HS-5 (cell line): ENCODE results near the gene ZCCHC7.
"Not testable (repeated sequence)": the region's sequence is repeated elsewhere in the genome, so short reads cannot be mapped to it uniquely, and the experiment has no call there.

Experiments used
- DNase-seq: peaks from one replicate; pipeline ENCODE4 v3.0.0-alpha.2; 2012; ENCODE audit warnings: low read depth

Gene ZCCHC7

DNA sequence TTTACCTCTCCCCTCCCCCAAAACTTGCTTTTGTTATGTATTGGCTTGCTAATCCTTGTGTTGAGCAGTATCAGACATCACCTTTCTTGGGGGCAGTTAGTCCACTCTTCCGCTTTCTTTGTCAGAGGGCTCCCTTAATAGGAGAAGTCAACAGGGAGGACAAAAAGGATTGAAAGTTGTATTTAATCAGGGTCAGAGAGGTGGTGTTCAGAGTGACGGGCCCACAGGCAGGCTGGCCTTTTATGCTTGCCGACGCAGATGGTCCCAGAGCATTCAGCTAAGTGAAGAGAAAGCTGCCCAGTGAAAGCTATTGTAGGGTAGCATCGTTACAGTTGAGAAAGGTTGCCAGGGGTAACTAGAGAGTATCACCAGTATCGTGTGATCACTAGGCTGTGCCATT lies 131.1 kb downstream of the ZCCHC7 start:
- DNase-seq: no peak

DNA sequence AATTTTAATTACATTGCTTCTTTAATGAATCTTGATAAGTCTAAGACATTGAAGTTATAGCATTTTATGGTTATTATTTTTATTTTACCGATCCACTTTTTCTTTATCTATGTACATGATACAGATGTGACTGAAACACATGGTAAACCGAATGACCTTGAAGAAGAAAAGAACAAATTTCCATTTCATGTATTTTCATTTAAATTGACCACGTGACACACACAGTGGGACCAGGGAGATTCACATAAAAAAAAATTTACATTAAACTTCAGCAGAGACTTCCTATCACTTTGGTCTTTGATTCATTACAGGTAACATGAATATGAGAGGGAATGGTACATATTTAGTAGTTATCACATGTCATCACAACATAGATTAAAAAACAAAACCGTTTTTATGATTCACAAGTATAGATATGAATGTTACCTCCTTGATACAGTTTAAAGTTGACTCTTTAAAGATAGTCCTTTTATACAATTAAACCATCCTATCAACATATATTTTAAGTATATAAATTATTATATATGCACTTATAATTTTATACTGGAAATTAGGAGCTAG lies 133.1 kb downstream of the ZCCHC7 start:
- no peak for DNase-seq

DNA sequence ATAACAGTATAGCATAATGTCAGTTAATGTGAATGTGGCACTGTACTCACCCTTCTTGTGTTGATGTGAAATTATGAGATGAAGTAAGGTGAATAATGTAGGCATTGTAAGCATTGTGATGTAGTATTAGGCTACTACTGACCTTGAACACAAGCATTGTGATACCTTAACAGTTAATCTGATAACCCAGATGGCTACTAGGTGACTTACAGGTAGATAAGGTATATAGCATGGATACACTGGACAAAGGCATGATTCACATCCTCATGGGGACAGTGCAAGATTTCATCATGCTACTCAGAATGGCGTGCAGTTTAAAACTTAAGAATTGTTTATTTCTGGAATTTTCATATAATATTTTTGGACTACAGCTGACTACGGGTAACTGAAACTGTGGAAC lies 134.8 kb downstream of the ZCCHC7 start:
- no peak for DNase-seq

DNA sequence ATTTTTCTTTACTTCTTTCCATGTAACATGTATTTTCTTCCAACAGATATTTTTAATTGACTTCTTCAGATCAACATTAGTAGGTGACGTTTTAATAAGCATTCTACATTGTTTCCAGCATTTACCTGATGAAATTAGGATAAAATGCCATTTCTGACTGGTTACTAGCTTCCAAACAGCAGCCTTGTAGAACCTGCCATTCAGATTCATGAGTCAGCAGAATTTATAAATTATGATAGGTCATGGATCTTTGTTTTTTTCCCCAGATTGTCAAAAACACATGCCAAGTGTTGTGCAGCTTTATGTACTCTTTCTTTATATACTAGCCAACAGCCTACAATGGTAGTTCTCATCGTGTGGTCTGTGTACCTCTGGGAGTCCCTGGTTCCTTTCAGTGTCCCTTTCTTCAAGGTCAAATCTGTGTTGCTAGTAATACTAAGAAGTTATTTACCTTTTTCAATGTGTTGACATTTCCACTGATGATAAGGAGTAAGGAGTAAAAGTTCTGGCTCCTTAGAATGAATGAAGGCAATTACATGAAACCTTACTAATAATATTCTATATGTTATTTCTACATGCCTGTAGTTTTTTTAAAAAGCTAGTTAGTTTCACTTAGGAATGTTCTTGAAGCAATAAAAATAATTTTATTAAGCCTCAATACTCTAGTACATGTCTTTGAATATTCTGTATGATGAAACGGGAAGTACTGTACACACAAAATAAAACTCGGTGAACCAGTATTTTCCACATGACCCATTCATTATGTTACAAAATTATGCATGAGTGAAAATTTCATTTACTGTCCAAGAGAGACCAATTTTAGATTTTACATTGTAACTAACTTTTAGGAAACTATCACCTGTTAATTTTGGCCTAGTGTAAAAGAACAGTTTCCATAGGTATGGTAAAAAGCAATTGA lies 135.8 kb downstream of the ZCCHC7 start:
- DNase-seq: no peak

DNA sequence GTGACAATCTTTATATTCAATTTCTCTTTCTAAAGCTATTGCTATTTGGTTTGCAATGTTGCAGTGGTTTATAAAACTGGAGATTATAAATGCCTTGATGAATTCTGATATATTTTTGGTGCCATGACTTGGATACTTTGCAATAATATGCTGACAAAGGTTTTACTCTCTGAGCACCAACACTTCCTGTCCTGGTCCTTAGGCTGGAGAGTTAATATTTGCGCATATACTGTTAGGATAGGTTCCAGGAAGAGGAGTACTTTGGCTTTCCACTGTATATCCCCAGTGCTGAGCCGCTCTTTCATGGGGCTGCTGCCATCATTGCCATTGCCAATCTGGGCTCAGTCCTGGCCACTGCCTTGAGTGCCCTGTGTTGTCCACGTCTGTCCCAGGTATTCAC lies 139.6 kb downstream of the ZCCHC7 start:
- no peak for DNase-seq

DNA sequence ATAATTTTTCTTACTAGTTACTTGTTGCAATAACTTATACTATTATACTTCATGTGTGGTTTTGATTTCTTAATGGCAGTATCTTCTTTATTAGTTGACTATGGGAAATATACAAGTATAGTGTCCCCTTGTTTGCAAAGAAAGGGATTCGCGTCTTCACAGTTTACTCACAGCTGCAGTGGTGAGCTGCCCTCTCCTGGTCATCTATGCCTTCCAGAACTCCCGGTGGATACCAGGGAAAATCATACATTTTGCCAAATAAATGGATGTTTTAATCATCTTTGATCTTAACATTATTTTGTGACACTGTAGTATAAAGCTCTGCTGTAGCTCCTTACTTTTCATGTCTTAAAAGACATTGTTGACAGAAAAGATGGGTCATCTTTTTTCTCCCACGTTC lies 142.0 kb downstream of the ZCCHC7 start:
- no peak for DNase-seq

DNA sequence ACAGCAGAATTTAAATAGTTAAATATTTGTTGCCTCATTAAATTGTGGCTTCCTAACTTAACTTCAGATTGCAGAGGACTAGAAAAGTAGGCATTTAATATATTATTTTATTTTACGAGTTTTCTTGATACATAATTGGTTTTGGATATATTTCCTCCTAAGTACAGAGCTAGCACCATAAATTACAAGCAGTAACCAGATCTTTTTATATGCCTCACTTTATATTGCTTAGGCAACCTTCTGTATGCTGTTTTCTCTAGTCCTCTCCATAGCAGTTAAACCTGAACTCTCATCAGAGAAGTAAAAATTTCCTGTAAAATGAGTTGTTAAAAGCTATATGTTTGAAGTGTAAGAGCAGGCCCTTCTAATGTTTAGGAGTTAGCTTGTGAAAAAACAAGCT lies 144.2 kb downstream of the ZCCHC7 start:
- DNase-seq: no peak

DNA sequence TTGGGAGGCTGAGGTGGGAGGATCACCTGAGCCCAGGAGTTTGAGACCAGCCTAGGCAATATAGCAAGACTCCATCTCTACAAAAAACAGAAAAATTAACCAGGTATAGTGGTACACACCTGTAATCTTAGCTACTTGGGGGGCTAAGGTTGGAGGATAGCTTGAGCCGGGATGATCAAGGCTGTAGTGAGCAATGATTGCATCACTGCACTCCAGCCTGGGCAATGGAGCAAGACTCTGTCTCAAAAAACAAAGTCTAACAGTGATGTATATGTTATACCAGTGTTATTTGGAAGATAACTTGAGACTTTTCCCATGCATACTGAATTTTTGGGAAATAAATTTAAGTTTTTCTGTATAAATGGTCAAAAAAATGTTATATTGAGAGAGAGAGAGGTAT lies 146.3 kb downstream of the ZCCHC7 start:
- DNase-seq: no peak

DNA sequence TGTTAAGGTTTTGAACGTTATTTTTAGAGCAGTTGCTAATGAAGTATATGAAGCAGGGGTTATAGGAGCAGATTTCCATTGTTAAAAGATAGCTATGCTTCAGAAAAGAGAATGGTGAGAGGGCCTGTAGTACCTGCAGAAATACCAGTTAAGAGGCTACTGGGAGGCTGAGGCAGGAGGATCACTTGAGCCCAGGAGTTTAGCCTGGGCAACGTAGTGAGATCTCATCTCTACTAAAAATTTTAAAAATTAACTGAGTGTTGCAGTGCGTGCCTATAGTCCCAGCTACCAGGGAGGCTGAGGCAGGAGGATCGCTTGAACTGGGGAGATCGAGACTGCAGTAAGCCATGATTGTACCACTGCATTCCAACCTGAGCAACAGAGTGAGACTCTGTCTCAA lies 148.8 kb downstream of the ZCCHC7 start:
- DNase-seq: no peak

DNA sequence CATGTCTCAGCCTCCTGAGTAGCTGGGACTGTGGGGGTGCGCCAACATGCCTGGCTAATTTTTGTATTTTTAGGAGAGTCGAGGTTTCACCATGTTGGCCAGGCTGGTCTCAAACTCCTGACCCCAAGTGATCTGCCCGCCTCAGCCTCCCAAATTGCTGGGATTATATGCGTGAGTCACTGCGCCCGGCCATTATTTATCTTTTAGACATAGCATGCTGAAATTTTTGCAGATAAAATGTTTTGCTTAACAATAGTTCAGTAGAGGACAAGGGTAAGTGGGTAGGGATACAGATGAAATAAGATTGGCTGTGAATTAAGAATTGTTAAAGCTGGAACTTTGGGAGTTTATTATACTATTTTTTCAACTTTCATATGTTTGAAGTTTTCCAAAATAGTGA lies 151.3 kb downstream of the ZCCHC7 start:
- DNase-seq: no peak

DNA sequence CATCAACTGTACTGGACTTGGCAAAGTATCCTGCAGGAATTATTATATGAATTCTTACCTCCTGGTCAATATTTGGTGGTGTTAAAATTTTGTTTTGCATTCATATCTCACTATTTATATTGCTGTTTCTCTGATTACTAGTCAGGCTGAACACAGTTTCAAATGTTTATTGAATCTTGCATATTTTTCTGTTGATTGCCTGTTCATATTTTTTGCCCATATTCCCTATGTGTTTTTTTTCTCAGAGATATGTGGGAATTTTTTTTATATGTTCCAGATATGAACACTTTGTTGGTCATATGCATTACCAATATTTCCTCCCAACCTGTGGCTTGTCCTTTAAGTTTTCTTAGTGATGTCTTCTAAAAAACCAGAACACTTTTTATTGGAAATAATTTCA lies 153.2 kb downstream of the ZCCHC7 start:
- no peak for DNase-seq

DNA sequence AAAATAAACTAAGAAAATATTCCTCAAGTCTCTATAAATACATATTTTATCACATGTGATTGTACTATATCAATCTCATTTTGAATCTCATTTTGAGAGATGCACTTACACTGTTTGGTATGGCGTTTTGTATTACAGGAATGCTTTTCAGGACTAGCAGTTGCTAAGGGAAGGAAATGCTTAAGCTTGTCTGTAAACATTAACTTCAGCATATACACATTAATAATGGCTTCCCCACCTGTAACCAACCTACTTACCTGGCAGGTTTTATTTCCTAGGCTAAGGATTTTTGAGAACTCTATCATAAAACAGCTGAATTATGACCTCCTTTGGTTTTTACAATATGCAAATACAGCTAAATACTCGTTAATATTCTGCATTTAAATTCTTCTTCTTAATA lies 161.2 kb downstream of the ZCCHC7 start:
- no peak for DNase-seq

DNA sequence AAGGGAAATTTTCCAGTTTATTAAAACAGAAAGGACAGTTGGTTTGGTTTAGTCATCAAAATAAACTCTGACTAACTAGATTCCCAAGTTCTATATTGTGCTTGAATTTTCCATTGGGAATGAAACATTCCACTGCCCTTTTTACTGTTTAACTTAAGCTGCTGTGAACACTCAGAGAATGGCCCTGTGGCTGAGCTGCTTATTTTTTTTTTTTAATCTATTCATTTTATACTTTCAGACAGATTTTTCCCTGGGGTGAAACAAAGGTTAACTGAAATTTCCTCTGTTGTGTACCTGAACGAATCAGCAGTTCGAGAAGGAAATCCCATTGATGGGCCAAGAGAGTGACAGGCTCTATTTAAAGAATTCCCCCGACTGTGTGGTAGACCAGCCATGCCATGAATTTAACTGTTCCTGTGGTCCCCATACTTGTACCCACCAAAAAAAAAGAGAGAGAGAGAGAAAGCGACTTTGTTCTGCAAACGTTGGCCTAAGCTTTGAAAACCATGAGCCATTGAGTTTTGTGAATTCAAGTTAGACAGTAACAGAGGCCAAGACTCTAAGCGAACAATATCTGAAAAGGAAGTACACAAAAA lies 163.5 kb downstream of the ZCCHC7 start:
- DNase-seq: peak; percentile 43

DNA sequence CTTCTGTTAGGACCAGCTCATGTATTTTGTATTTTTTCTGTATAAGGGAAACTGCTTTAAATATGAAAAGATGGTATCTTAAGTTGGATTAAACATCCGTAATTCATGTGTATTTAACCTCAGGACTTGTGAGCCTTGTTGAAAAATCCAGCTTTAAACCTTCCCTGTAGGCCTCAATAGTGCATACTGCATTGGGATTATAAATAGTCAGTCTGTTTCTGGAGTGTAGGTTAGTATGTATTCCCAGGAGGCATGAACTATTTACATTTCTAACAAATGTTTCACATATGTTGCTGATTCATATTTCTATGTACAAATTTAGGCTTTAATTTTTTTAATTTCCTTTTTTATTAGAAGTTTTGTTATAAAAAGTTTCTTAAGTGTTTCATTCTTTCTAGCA lies 164.3 kb downstream of the ZCCHC7 start:
- DNase-seq: peak; percentile 8

DNA sequence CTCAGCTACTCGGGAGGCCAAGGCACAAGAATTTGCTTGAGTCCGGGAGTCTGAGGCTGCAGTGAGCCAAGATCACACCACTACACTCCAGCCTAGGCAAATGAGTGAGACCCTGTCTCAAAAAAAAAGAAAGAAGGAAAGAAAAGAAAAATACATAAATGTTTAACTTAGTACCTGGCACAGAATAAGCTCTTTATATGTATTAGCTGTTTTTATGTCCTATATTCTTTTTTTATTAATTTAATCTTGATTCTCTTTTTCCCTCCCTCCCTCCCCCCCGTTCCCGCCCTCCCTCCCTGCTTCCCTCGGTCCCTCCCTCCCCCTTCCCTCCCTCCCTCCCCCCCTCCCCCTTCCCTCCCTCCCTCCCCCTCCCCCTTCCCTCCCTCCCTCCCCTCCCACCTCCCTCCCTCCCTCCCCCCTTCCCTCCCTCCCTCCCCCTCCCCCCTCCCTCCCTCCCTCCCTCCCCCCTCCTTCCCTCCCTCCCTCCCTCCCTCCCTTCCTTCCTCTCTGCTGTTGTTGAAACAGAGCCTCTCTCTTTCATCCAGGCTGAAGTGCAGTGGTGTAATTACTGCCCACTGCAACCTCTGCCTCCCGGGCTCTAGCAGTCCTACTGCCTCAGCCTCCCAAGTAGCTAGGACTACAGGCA lies 166.3 kb downstream of the ZCCHC7 start:
- no peak for DNase-seq

DNA sequence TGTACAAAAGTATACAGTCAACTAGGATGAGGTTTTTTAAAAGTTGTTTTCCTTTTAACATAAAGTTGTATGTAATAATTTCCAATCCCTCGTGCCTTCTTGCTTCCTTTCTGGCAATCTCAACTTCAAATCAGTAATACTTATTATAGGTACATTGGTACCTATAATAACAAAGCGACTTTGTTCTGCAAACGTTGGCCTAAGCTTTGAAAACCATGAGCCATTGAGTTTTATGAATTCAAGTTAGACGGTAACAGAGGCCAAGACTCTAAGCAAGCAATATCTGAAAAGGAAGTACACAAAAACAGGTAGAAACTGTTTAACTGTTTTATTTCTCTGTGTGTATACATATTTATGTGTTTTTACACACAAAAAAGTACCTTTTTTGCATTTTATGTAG lies 166.9 kb downstream of the ZCCHC7 start:
- DNase-seq: no peak

DNA sequence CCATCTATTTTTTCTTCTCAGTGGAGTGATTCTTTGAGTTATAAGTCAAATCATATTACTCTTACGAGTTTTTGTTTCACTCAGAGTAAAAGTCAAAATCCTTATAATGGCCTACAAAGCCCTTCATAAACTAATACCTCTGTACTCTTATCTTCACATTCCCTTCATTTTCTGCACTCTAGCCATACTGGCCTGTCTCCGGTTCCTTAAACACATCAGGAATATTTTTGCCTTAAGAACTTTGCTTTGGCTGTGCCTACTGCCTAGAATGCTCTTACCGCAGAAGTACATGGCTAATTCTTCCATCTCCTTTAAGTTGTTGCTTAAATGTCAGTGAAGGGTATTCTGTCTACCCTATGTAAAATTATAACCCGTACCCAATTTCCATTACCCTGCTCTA lies 169.3 kb downstream of the ZCCHC7 start:
- no peak for DNase-seq

DNA sequence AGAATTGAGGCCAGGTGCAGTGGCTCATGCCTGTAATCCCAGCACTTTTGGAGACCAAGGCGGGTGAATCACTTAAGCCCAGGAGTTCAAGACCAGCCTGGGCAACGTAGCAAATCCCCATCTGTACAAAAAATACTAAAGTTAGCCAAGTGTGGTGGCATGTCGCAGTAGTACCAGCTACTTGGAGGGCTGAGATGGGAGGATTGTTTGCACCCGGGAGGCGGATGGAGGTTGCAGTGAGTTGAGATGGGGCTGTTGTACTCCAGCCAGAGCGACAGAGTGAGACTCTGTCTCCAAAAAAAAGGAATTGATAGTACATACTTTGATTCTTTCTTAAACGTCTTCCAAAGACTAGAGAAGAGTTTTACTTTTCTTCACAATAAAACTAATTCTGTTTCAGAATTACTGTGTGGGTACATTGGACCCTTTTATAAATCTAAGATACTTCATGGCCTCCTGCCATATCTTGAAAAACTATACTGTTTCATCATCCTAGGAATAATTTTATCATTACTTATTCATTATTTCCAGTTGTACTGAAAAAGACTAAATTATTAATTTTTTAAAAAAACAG lies 170.1 kb downstream of the ZCCHC7 start:
- DNase-seq: no peak

DNA sequence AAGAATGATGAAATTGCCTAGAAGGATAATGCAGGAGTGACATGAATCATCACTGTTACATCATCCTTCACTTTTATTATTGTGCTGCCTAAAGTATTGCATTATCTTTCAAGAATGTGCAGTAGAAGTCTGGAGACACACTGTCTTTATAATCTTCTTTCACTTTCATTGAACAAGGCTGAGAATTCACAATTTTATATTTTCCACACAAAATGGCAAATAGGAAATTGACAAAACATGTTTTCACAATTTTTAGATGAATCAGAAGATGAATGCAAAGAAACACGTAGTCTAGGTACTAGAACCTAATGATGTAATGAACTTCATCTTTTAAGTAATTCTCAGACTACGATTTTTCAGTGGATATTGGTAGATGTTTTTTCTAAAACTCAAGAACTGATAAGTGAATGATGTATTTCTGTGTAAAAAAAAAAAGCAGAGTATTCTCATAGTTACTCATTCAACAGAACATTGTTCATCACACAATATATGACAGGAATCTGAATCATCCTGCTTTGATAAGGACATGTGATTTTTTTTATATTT lies 170.6 kb downstream of the ZCCHC7 start:
- DNase-seq: peak; percentile 76

DNA sequence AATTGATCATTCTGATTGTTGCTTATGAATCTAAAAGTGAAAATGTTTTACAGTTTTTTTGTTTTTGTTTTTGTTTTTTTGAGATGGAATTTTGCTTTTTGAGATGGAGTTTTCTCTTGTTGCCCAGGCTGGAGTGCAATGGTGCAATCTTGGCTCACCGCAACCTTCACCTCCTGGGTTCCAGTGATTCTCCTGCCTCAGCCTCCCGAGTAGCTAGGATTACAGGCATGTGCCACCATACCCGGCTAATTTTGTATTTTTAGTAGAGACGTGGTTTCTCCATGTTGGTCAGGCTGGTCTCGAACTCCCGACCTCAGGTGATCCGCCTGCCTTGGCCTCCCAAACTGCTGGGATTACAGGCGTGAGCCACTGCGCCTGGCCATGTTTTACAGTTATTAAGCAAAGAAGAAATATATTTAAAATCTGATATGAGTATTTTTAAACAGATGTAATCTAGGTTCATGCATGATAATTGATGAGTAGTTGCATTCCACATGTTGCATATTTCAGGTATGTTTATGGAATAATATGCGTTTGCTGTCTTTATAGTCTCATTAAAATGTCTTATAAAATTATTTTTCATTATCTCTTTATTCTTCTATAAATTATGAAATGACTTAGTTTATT lies 171.4 kb downstream of the ZCCHC7 start:
- DNase-seq: not testable (repeated sequence)

DNA sequence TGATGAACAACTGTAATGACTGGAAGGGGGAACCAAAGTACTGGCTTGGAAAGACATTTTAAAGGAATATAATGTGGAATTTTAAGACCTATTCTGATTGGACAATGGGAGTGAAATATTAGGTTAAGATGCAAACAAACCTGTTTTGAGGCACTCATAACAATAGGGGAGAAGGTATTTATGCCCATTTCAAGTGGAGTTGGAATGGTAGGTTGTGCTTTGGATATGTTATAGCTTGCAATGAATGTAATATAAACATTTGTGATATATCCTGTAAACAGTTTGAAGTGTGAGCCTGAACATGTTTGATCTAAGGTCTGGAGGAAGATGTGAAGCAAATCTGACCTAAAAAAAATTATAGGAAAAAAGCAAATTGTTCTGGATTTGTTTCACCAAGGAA lies 172.5 kb downstream of the ZCCHC7 start:
- DNase-seq: no peak
